A549 (cell line): Measurements from ENCODE around the gene DMRT1. TPM values are rescaled to one million over a fixed set of nuclear protein-coding genes. Genes with fewer than 3 reads are reported as not detected.

ENCODE experiments used
- ATAC-seq, 2 experiments: fragments of 200-7000 bp in 1 of 2; fragments of >200 bp in 1 of 2; cut with Nextera tagmentation in 1 of 2; cut with Tn5 transposase in 1 of 2; 3 replicates each; pipeline versions ENCODE4 v1.8.0 to v1.9.1; 2018 to 2020; ENCODE audit warnings: mild to moderate bottlenecking in 1 of 2, moderate library complexity in 1 of 2
- CTCF ChIA-PET: fragments of 300-600 bp; sonication (Branson Sonifier 250); formaldehyde crosslinking; extraction: SDS; loops from one replicate; lab custom pipeline; 2021; ENCODE audit warnings: antibody characterized with exemption, inconsistent platforms; lab: Yijun Ruan, JAX
- POLR2A ChIA-PET: fragments of 350-600 bp; formaldehyde crosslinking; extraction: SDS; loops from one replicate; lab custom pipeline; 2021; ENCODE audit warnings: antibody characterized with exemption, inconsistent platforms; lab: Yijun Ruan, JAX
- DNase-seq, 2 experiments: peaks; one replicate each; pipeline versions ENCODE4 v3.0.0 to v3.0.0-alpha.2; 2011 to 2016; ENCODE audit warnings: low read depth in 1 of 2, low spot score in 1 of 2
- FAIRE-seq: peaks from 2 replicates; lab custom pipeline; 2011; peaks lifted over from hg19 to GRCh38; lab: Jason Lieb, UNC
- H3K27ac ChIP-seq, 2 experiments: fragments of >200 bp; sonication (Bioruptor Twin); formaldehyde crosslinking; 3 replicates each; pipeline ENCODE4 v1.5.1; 2016 to 2017
- H3K4me1 ChIP-seq: fragments of >200 bp; sonication (Bioruptor Twin); formaldehyde crosslinking; 3 replicates; pipeline ENCODE4 v1.6.1; 2016
- H3K4me2 ChIP-seq: fragments of >200 bp; sonication (Bioruptor Twin); formaldehyde crosslinking; 3 replicates; pipeline ENCODE4 v1.6.1; 2016
- H3K4me3 ChIP-seq: fragments of >200 bp; sonication (Bioruptor Twin); formaldehyde crosslinking; 3 replicates; pipeline ENCODE4 v1.5.1; 2016
- H3K9me3 ChIP-seq: fragments of >200 bp; sonication (Bioruptor Twin); formaldehyde crosslinking; 3 replicates; pipeline ENCODE4 v1.6.1; 2016
- BHLHE40 ChIP-seq: IDR thresholded peaks from 2 replicates; pipeline ENCODE4 v1.6.1; 2012; ENCODE audit warnings: low read depth, low read length, inconsistent platforms
- CBX8 ChIP-seq: fragments of 200-600 bp; sonication (generic); IDR thresholded peaks from 2 replicates; pipeline ENCODE4 v1.6.1; 2016
- CEBPB ChIP-seq, 2 experiments: fragments of >200 bp in 1 of 2; sonication (Bioruptor Twin) in 1 of 2; formaldehyde crosslinking in 1 of 2; IDR thresholded peaks; 2 replicates each; pipeline ENCODE4 v1.6.1; 2012 to 2016
- EHF ChIP-seq: fragments of 250-450 bp; sonication (Bioruptor Pico); IDR thresholded peaks from 2 replicates; pipeline ENCODE4 v1.5.0; 2020; ENCODE audit warnings: mild to moderate bottlenecking
- EHMT2 ChIP-seq: fragments of 200-600 bp; sonication (generic); IDR thresholded peaks from 2 replicates; pipeline ENCODE4 v1.6.1; 2016; ENCODE audit warnings: antibody characterized with exemption, low read depth, mild to moderate bottlenecking, moderate library complexity
- EP300 ChIP-seq, 2 experiments: fragments of >200 bp; sonication (Bioruptor Twin); formaldehyde crosslinking; IDR thresholded peaks; 2 replicates in 1 of 2; 3 replicates in 1 of 2; pipeline ENCODE4 v1.6.1; 2016 to 2017
- GATA3 ChIP-seq: IDR thresholded peaks from 2 replicates; pipeline ENCODE4 v1.6.1; 2012; ENCODE audit warnings: borderline replicate concordance
- HDAC2 ChIP-seq: fragments of 200-600 bp; sonication (generic); IDR thresholded peaks from 2 replicates; pipeline ENCODE4 v1.6.1; 2016
- HEYL ChIP-seq: fragments of 250-450 bp; sonication (Bioruptor Pico); IDR thresholded peaks from 2 replicates; pipeline ENCODE4 v1.8.0; 2021; ENCODE audit warnings: mild to moderate bottlenecking, moderate library complexity
- HOXA7 ChIP-seq: fragments of 250-450 bp; sonication (Bioruptor Pico); IDR thresholded peaks from 2 replicates; pipeline ENCODE4 v1.5.0; 2020; ENCODE audit warnings: mild to moderate bottlenecking, moderate library complexity
- HOXB5 ChIP-seq: fragments of 250-450 bp; sonication (Bioruptor Pico); IDR thresholded peaks from 2 replicates; pipeline ENCODE4 v1.5.0; 2020; ENCODE audit warnings: mild to moderate bottlenecking, moderate library complexity
- JUNB ChIP-seq: fragments of >200 bp; sonication (Bioruptor Twin); formaldehyde crosslinking; IDR thresholded peaks from 2 replicates; pipeline ENCODE4 v1.6.1; 2016
- KDM1A ChIP-seq: fragments of 200-600 bp; sonication (generic); IDR thresholded peaks from 2 replicates; pipeline ENCODE4 v1.6.1; 2016; ENCODE audit warnings: low read depth, mild to moderate bottlenecking
- KDM5A ChIP-seq: fragments of 200-600 bp; sonication (generic); IDR thresholded peaks from 2 replicates; pipeline ENCODE4 v1.6.1; 2016; ENCODE audit warnings: antibody characterized with exemption, mild to moderate bottlenecking
- MAFK ChIP-seq: fragments of 450-650 bp; IDR thresholded peaks from 2 replicates; pipeline ENCODE4 v1.6.1; 2014; ENCODE audit not compliant: partially characterized antibody
- MAZ ChIP-seq: fragments of 150-350 bp; IDR thresholded peaks from 2 replicates; pipeline ENCODE4 v1.6.1; 2014; ENCODE audit warnings: antibody characterized with exemption, low read depth, low read length, borderline replicate concordance
- NPAS2 ChIP-seq: fragments of 250-450 bp; sonication (Bioruptor Pico); IDR thresholded peaks from 2 replicates; pipeline ENCODE4 v1.8.0; 2022; ENCODE audit warnings: mild to moderate bottlenecking, moderate library complexity, borderline replicate concordance
- NR3C1 ChIP-seq: fragments of >200 bp; sonication (Bioruptor Twin); formaldehyde crosslinking; IDR thresholded peaks from 3 replicates; pipeline ENCODE4 v1.6.1; 2017
- POLR2A ChIP-seq: IDR thresholded peaks from 2 replicates; pipeline ENCODE4 v1.6.1; 2012; ENCODE audit warnings: mild to moderate bottlenecking, low read length
- POLR2AphosphoS2 ChIP-seq: conservative IDR thresholded peaks from 2 replicates; pipeline ENCODE4 v1.6.1; 2012; ENCODE audit warnings: low read length, improper control_type of control experiment, inconsistent platforms
- RARB ChIP-seq: fragments of 250-450 bp; sonication (Bioruptor Pico); IDR thresholded peaks from 2 replicates; pipeline ENCODE4 v1.8.0; 2021; ENCODE audit warnings: mild to moderate bottlenecking, moderate library complexity
- RCOR1 ChIP-seq: fragments of 150-350 bp; IDR thresholded peaks from 2 replicates; pipeline ENCODE4 v1.6.1; 2014; ENCODE audit warnings: antibody characterized with exemption, low read length, low read depth
- RFX5 ChIP-seq: fragments of 450-650 bp; IDR thresholded peaks from 2 replicates; pipeline ENCODE4 v1.7.1; 2014; ENCODE audit warnings: antibody characterized with exemption, mild to moderate bottlenecking, moderate library complexity
- SMC3 ChIP-seq: fragments of >200 bp; sonication (Bioruptor Twin); formaldehyde crosslinking; IDR thresholded peaks from 3 replicates; pipeline ENCODE4 v1.6.1; 2018; ENCODE audit warnings: inconsistent platforms
- TFCP2L1 ChIP-seq: fragments of 250-450 bp; sonication (Bioruptor Pico); IDR thresholded peaks from 2 replicates; pipeline ENCODE4 v1.5.0; 2021; ENCODE audit warnings: mild to moderate bottlenecking
- TP53 ChIP-seq: fragments of 250-450 bp; sonication (Bioruptor Pico); IDR thresholded peaks from 2 replicates; pipeline ENCODE4 v1.5.0; 2021; ENCODE audit warnings: mild to moderate bottlenecking, moderate library complexity
- ZC3H11A ChIP-seq: fragments of 450-650 bp; IDR thresholded peaks from 2 replicates; pipeline ENCODE4 v1.6.1; 2014; ENCODE audit warnings: antibody characterized with exemption, mild to moderate bottlenecking
- ZFP36 ChIP-seq: fragments of 450-650 bp; IDR thresholded peaks from 2 replicates; pipeline ENCODE4 v1.6.1; 2014; ENCODE audit warnings: borderline replicate concordance; ENCODE audit not compliant: partially characterized antibody
- ZSCAN20 ChIP-seq: fragments of 250-450 bp; sonication (Bioruptor Pico); IDR thresholded peaks from 2 replicates; pipeline ENCODE4 v1.8.0; 2022; ENCODE audit warnings: mild to moderate bottlenecking, moderate library complexity
- WGBS: methylation state at CpG from one replicate; pipeline ENCODE4 v1.1.6; 2017; ENCODE audit errors: missing lambda C conversion rate; 5-methylcytosine and 5-hydroxymethylcytosine counted together
- polyA plus RNA-seq, 4 experiments: library from polyadenylated mRNA; depleted of rRNA in 3 of 4; stranded (reverse); fragments of >200 nt; fragmentation: RNase III in 1 of 4; extraction: RNeasy Plus Mini Kit Qiagen cat#74134 plus additional on column Dnase treatment in 1 of 4; gene quantifications; 2 replicates in 3 of 4; 3 replicates in 1 of 4; pipeline ENCODE4 v1.2.3, GENCODE V29; 2011 to 2017
- TF ChIP-seq, protein P1 (sequence below): fragments of 250-450 bp; sonication (Bioruptor Pico); IDR thresholded peaks from 2 replicates; pipeline ENCODE4 v1.5.0; 2021; ENCODE audit warnings: mild to moderate bottlenecking, moderate library complexity, borderline replicate concordance
- TF ChIP-seq, protein P2 (sequence below): fragments of >200 bp; sonication (Bioruptor Twin); formaldehyde crosslinking; IDR thresholded peaks from 2 replicates; pipeline ENCODE4 v1.6.1; 2016
- TF ChIP-seq, protein P3 (sequence below): fragments of 450-650 bp; IDR thresholded peaks from 2 replicates; pipeline ENCODE4 v1.6.1; 2014; ENCODE audit warnings: antibody characterized with exemption
- TF ChIP-seq, protein P4 (sequence below): fragments of 250-450 bp; sonication (Bioruptor Pico); IDR thresholded peaks from 2 replicates; pipeline ENCODE4 v1.5.0; 2020; ENCODE audit warnings: low read depth, mild to moderate bottlenecking, moderate library complexity
- TF ChIP-seq, protein P5 (sequence below): IDR thresholded peaks from 2 replicates; pipeline ENCODE4 v1.6.1; 2012

The DMRT1 gene
- polyA plus RNA-seq, 2 of the 4 experiments (the other 2 are of a cell fraction) = not detected

DNA sequence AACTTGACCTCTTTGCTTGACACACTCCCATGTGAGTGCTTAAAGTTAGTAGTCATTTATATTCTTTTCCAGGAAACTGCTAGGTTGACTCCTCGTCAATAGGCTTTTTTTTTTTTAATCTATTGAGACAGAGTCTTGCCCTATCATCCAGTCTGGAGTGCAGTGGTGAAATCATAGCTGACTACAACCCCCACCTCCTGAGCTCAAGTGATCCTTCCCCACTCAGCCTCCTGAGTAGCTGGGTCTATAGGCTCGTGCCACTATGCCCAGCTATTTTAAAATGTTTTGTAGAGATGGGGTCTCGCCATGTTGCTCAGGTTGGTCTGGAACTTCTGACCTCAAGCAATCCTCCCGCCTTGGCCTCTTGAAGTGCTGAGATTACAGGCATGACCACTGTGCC lies 34.9 kb downstream of the DMRT1 start:
- WGBS = 20% methylated on average over 4 of the region's 4 CpGs
- CTCF ChIA-PET = interaction anchor here (1.5 to 2.1 kb wide), 2 partner anchors 9 to 133 kb away, joined by 4 to 6 read pairs; no protein-coding TSS in a partner anchor

DNA sequence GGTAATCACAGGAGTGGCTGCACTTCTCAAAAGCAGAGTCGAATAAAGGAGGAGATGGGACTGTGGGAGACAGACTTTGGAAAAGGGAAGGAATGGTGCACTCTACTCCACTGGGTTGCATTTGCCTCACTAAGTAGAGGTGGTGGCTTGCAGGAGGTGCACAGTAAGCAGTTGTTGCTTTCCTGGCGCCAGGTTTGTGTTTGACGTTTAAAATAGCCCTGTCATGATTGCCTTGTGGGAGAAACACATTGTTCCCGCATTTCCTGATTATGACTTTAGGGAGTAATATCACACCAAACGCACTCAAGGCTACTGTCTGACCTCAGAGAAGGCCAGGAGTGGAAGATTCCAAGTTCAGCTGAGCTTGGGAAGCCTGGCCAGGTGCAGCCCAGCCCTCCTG lies 36.7 kb downstream of the DMRT1 start:
- WGBS = 8% methylated on average over 5 of the region's 5 CpGs
- ChIA-PET POLR2A (no interaction called here), CTCF (interaction anchor here (1.0 to 1.2 kb wide), 2 partner anchors 16 to 493 kb away, joined by 3 read pairs; no protein-coding TSS in a partner anchor)
- ATAC-seq (no peak), DNase-seq (no peak)
- H3K4me2 ChIP-seq = no peak overlapping the region
- H3K9me3 ChIP-seq = no peaks in the 10 kb centered on the region
- TF ChIP-seq TFCP2L1 (CRISPR knock-in tag) = no peak
- TF ChIP-seq, protein P1, sequence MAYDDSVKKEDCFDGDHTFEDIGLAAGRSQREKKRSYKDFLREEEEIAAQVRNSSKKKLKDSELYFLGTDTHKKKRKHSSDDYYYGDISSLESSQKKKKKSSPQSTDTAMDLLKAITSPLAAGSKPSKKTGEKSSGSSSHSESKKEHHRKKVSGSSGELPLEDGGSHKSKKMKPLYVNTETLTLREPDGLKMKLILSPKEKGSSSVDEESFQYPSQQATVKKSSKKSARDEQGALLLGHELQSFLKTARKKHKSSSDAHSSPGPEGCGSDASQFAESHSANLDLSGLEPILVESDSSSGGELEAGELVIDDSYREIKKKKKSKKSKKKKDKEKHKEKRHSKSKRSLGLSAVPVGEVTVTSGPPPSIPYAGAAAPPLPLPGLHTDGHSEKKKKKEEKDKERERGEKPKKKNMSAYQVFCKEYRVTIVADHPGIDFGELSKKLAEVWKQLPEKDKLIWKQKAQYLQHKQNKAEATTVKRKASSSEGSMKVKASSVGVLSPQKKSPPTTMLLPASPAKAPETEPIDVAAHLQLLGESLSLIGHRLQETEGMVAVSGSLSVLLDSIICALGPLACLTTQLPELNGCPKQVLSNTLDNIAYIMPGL (CRISPR knock-in tag) = no peak
- no peak for TF ChIP-seq ZSCAN20
- TF ChIP-seq ZFP36 = no peak
- TF ChIP-seq EHF = no peak
- no peak for TF ChIP-seq HDAC2
- no peak for TF ChIP-seq HOXA7 (CRISPR knock-in tag)
- TF ChIP-seq KDM1A = no peak
- TF ChIP-seq CBX8 = no peak
- no peak for TF ChIP-seq KDM5A
- no peak for TF ChIP-seq POLR2AphosphoS2
- TF ChIP-seq POLR2A = no peak
- TF ChIP-seq MAFK = no peak
- TF ChIP-seq TP53 = no peak
- TF ChIP-seq BHLHE40 = no peak
- no peak for TF ChIP-seq EP300 (IDR thresholded peaks at IDR 0.05)
- TF ChIP-seq JUNB = no peak
- TF ChIP-seq, protein P2, sequence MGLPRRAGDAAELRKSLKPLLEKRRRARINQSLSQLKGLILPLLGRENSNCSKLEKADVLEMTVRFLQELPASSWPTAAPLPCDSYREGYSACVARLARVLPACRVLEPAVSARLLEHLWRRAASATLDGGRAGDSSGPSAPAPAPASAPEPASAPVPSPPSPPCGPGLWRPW = no peak
- TF ChIP-seq RCOR1 = no peak
- no peak for TF ChIP-seq RARB (CRISPR knock-in tag)
- TF ChIP-seq, all 56 proteins: peak for 0
- Histone ChIP-seq H3K4me1 (no peaks in the 10 kb centered on the region), H3K27ac (no peak overlapping the region), H3K4me3 (no peak overlapping the region)
- FAIRE-seq = no peak

More for the DNA sequence above, 34.9 kb downstream of the DMRT1 start:
- TF ChIP-seq, protein P3, sequence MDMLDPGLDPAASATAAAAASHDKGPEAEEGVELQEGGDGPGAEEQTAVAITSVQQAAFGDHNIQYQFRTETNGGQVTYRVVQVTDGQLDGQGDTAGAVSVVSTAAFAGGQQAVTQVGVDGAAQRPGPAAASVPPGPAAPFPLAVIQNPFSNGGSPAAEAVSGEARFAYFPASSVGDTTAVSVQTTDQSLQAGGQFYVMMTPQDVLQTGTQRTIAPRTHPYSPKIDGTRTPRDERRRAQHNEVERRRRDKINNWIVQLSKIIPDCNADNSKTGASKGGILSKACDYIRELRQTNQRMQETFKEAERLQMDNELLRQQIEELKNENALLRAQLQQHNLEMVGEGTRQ = no peak
- TF ChIP-seq HOXA7 (CRISPR knock-in tag) (no peak), MAZ (no peak), GATA3 (no peak)
- Histone ChIP-seq H3K4me1 (no peaks in the 10 kb centered on the region), H3K9me3 (no peaks in the 10 kb centered on the region), H3K4me2 (no peak overlapping the region), H3K4me3 (no peak overlapping the region), H3K27ac (no peak overlapping the region)
- no peak for ATAC-seq
- POLR2A ChIA-PET = no interaction called here
- no peak for FAIRE-seq
- no peak for DNase-seq

DNA sequence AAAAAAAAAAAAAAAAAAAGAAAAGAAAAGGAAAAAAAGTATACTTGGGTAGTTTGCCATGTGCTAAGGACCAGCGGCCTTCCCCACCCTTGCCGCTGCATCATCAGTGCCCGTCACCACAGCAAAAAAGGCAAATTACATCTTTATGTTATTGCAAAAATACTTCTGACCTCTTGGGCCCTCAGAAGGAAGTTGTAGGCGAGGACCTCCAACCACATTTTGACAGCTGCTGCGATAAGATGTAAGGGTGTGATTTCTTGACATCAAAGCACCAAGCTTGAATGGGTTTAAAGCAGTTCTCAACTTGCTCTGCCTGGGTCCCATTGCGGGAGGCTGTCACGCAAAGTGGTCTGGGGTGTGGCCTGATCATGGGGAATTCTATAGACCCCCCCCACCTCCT lies 39.2 kb downstream of the DMRT1 start:
- ATAC-seq = no peak
- H3K4me2 ChIP-seq = no peak overlapping the region
- no peak overlapping the region for H3K4me3 ChIP-seq
- H3K9me3 ChIP-seq = no peaks in the 10 kb centered on the region
- H3K4me1 ChIP-seq = no peaks in the 10 kb centered on the region
- DNase-seq = no peak
- CTCF ChIA-PET = interaction anchor here (0.9 to 3.2 kb wide), 2 partner anchors 13 to 125 kb away, joined by 3 to 14 read pairs; no protein-coding TSS in a partner anchor
- TF ChIP-seq, protein P4, sequence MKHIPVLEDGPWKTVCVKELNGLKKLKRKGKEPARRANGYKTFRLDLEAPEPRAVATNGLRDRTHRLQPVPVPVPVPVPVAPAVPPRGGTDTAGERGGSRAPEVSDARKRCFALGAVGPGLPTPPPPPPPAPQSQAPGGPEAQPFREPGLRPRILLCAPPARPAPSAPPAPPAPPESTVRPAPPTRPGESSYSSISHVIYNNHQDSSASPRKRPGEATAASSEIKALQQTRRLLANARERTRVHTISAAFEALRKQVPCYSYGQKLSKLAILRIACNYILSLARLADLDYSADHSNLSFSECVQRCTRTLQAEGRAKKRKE = no peak
- TF ChIP-seq HOXB5 (CRISPR knock-in tag) (no peak), CEBPB (IDR thresholded peaks at IDR 0.05) (no peak), NR3C1 (no peak), HDAC2 (no peak), EHMT2 (no peak), TP53 (no peak), NPAS2 (CRISPR knock-in tag) (no peak), RFX5 (no peak), CBX8 (no peak), HEYL (CRISPR knock-in tag) (no peak), ZC3H11A (no peak), SMC3 (no peak)
- TF ChIP-seq, protein P5, sequence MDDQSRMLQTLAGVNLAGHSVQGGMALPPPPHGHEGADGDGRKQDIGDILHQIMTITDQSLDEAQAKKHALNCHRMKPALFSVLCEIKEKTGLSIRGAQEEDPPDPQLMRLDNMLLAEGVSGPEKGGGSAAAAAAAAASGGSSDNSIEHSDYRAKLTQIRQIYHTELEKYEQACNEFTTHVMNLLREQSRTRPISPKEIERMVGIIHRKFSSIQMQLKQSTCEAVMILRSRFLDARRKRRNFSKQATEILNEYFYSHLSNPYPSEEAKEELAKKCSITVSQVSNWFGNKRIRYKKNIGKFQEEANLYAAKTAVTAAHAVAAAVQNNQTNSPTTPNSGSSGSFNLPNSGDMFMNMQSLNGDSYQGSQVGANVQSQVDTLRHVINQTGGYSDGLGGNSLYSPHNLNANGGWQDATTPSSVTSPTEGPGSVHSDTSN = no peak
- TF ChIP-seq, all 56 proteins: peak for 0
- no peak overlapping the region for H3K27ac ChIP-seq
- POLR2A ChIA-PET = no interaction called here
- WGBS = 47% methylated on average over 7 of the region's 7 CpGs
- FAIRE-seq = no peak
